ENCODE measurements around the gene DSTYK. TPM values are rescaled to one million over a fixed set of nuclear protein-coding genes. Genes with fewer than 3 reads are reported as not detected.
"Not testable (repeated sequence)": the region's sequence is repeated elsewhere in the genome, so short reads cannot be mapped to it uniquely, and the experiment has no call there.

Gene DSTYK
- total and polyA plus RNA-seq, 9 donors = 8.8 to 20.0 (median 18.0) TPM

DNA sequence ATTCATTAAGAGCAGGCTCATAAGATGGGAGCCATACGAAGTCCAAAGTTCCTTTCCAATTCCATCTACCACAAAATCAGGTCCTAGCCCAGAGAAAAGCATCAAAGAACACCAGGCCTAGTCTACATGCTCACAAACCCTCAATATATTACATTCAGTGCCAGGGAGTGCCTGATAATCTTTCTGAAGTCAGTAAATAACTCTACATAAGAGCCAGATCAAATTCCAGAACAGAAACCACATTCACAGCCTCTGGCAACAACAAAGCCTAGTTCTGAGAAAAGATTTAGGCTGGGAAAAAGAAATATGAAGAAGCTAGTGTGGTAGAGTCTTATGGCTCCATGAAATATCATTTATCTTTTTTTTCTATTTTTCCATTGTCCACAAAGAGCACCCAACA lies 49.2 kb downstream of the DSTYK start:
- TF ChIP-seq EP300 (IDR thresholded peaks at IDR 0.05) (no peak), POLR2A (IDR thresholded peaks at IDR 0.05) (no peak)
- TF ChIP-seq, protein P1, sequence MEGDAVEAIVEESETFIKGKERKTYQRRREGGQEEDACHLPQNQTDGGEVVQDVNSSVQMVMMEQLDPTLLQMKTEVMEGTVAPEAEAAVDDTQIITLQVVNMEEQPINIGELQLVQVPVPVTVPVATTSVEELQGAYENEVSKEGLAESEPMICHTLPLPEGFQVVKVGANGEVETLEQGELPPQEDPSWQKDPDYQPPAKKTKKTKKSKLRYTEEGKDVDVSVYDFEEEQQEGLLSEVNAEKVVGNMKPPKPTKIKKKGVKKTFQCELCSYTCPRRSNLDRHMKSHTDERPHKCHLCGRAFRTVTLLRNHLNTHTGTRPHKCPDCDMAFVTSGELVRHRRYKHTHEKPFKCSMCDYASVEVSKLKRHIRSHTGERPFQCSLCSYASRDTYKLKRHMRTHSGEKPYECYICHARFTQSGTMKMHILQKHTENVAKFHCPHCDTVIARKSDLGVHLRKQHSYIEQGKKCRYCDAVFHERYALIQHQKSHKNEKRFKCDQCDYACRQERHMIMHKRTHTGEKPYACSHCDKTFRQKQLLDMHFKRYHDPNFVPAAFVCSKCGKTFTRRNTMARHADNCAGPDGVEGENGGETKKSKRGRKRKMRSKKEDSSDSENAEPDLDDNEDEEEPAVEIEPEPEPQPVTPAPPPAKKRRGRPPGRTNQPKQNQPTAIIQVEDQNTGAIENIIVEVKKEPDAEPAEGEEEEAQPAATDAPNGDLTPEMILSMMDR (IDR thresholded peaks at IDR 0.05) = no peak
- Histone ChIP-seq H3K4me3 (no peak overlapping the region), H3K36me3 (no peaks in the 10 kb centered on the region), H3K27me3 (no peaks in the 10 kb centered on the region), H3K9me3 (no peaks in the 10 kb centered on the region), H3K4me1 (ENCODE audit: insufficient read depth) (no peaks in the 10 kb centered on the region), H3K27ac (no peak overlapping the region)
- 50 to 62% (median 56%) methylated on average over 1 of the region's 1 CpG for WGBS, 3 donors
- no peak for DNase-seq
- intact Hi-C loops (cut with DNase I) = no loop called here

DNA sequence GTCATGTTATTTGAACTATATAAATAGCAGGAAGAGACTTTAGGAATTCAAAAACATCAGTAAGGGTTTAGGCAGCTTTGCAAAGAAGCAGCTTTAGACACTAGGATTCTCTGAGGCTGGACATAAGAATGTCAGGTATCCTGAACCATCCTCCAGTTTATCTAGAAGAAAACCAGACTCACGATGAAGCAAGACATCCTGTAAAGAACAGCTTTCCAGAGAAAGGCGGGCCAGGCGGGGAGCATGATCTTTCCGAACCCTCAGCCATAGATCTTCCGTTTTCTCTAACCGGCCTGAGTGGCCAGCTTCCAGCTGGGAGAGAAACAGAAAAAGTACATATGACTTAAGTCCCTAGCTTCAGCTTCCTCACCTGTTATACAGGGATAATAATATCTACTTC lies 50.4 kb downstream of the DSTYK start:
- H3K27ac ChIP-seq = no peak overlapping the region
- 81 to 85% (median 84%) methylated on average over 6 of the region's 6 CpGs for WGBS, 3 donors
- H3K4me1 ChIP-seq (ENCODE audit: insufficient read depth) = no peaks in the 10 kb centered on the region
- intact Hi-C loops (cut with DNase I) = no loop called here
- no peaks in the 10 kb centered on the region for H3K36me3 ChIP-seq
- DNase-seq = no peak
- TF ChIP-seq EP300 (IDR thresholded peaks at IDR 0.05) (no peak), POLR2A (IDR thresholded peaks at IDR 0.05) (no peak)
- TF ChIP-seq, protein P1 (IDR thresholded peaks at IDR 0.05) = no peak
- no peaks in the 10 kb centered on the region for H3K27me3 ChIP-seq
- H3K9me3 ChIP-seq = peaks cover 0 to 6% of the 10 kb centered on the region in 2 donors
- no peak overlapping the region for H3K4me3 ChIP-seq

GRCh38 chr1:205158048-205158616 lies 53.4 kb downstream of the DSTYK start:
- 94 to 97% (median 94%) methylated on average over 2 of the region's 2 CpGs for WGBS, 3 donors
- DNase-seq = no peak
- H3K36me3 ChIP-seq = no peaks in the 10 kb centered on the region
- no peak for TF ChIP-seq POLR2A (IDR thresholded peaks at IDR 0.05)
- TF ChIP-seq EP300 (IDR thresholded peaks at IDR 0.05) = no peak
- TF ChIP-seq, protein P1 (IDR thresholded peaks at IDR 0.05) = no peak
- H3K27me3 ChIP-seq = no peaks in the 10 kb centered on the region
- intact Hi-C loops (cut with DNase I) = no loop called here
- H3K27ac ChIP-seq = no peak overlapping the region
- peaks cover 0 to 10% of the 10 kb centered on the region in 2 donors for H3K9me3 ChIP-seq
- no peaks in the 10 kb centered on the region for H3K4me1 ChIP-seq (ENCODE audit: insufficient read depth)
- no peak overlapping the region for H3K4me3 ChIP-seq

GRCh38 chr1:205155665-205156377 lies 55.7 kb downstream of the DSTYK start:
- WGBS, 3 donors = 67 to 97% (median 88%) methylated on average over 3 of the region's 3 CpGs
- intact Hi-C loops (cut with DNase I); DNase-seq: not testable (repeated sequence)

GRCh38 chr1:205152505-205152904 lies 59.0 kb downstream of the DSTYK start:
- Histone ChIP-seq H3K27me3 (no peaks in the 10 kb centered on the region), H3K27ac (no peak overlapping the region), H3K36me3 (no peaks in the 10 kb centered on the region), H3K4me1 (ENCODE audit: insufficient read depth) (no peaks in the 10 kb centered on the region), H3K4me3 (no peak overlapping the region), H3K9me3 (peaks cover 0 to 10% of the 10 kb centered on the region in 2 donors)
- WGBS, 3 donors = 89 to 94% (median 93%) methylated on average over 4 of the region's 4 CpGs
- DNase-seq = no peak
- intact Hi-C loops (cut with DNase I) = loop anchor here in 1 of 4 donors (2.0 kb wide), 1 partner anchor 36 kb away; no protein-coding TSS in a partner anchor
- TF ChIP-seq POLR2A (IDR thresholded peaks at IDR 0.05) (no peak), EP300 (IDR thresholded peaks at IDR 0.05) (no peak)
- TF ChIP-seq, protein P1 (IDR thresholded peaks at IDR 0.05) = no peak

More at GRCh38 chr1:205155665-205156377, 55.7 kb downstream of the DSTYK start:
- not testable (repeated sequence) for H3K36me3 ChIP-seq; H3K4me1 ChIP-seq (ENCODE audit: insufficient read depth); H3K27me3 ChIP-seq; H3K27ac ChIP-seq; H3K4me3 ChIP-seq
- H3K9me3 ChIP-seq = peaks cover 0 to 10% of the 10 kb centered on the region in 2 donors
